Esophagus muscularis mucosa (tissue), 3 donors: ENCODE measurements around the gene ZNHIT6.

Experiments
- POLR2A ChIP-seq: fragments of 450-650 bp; IDR thresholded peaks from one replicate; pipeline ENCODE4 v1.6.1; 2017; ENCODE audit warnings: antibody characterized with exemption, moderate library complexity, mild to moderate bottlenecking, low read depth
- POLR2AphosphoS5 ChIP-seq, 2 donors: sonication (generic); formaldehyde crosslinking; IDR thresholded peaks; one replicate each; pipeline ENCODE4 v1.6.1; 2017; ENCODE audit warnings: antibody characterized with exemption in 2 of 2
- TF ChIP-seq, protein P1 (sequence below), 3 experiments: fragments of 200-600 bp in 2 of 3; fragments of 450-650 bp in 1 of 3; sonication (generic) in 2 of 3; IDR thresholded peaks; one replicate each; pipeline ENCODE4 v1.5.1; 2017 to 2019; ENCODE audit warnings: antibody characterized with exemption in 3 of 3, mild to moderate bottlenecking in 2 of 3, moderate library complexity in 1 of 3

GRCh38 chr1:85656948-85657347 lies 51.3 kb downstream of the ZNHIT6 start:
- TF ChIP-seq, protein P1, sequence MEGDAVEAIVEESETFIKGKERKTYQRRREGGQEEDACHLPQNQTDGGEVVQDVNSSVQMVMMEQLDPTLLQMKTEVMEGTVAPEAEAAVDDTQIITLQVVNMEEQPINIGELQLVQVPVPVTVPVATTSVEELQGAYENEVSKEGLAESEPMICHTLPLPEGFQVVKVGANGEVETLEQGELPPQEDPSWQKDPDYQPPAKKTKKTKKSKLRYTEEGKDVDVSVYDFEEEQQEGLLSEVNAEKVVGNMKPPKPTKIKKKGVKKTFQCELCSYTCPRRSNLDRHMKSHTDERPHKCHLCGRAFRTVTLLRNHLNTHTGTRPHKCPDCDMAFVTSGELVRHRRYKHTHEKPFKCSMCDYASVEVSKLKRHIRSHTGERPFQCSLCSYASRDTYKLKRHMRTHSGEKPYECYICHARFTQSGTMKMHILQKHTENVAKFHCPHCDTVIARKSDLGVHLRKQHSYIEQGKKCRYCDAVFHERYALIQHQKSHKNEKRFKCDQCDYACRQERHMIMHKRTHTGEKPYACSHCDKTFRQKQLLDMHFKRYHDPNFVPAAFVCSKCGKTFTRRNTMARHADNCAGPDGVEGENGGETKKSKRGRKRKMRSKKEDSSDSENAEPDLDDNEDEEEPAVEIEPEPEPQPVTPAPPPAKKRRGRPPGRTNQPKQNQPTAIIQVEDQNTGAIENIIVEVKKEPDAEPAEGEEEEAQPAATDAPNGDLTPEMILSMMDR (IDR thresholded peaks at IDR 0.05) = no peak
- TF ChIP-seq POLR2A (no peak), POLR2AphosphoS5 (IDR thresholded peaks at IDR 0.05) (no peak)
